Epithelial cell of proximal tubule (primary cell): ENCODE measurements around the gene CIAO2B. TPM values are rescaled to one million over a fixed set of nuclear protein-coding genes. Genes with fewer than 3 reads are reported as not detected.
"Not testable (repeated sequence)": the region's sequence is repeated elsewhere in the genome, so short reads cannot be mapped to it uniquely, and the experiment has no call there.

Source experiments
- DNase-seq: peaks from one replicate; pipeline ENCODE4 v3.0.0-alpha.2; 2011; ENCODE audit warnings: low read depth
- H3K4me3 ChIP-seq: 2 replicates; pipeline ENCODE4 v1.5.1; 2011; ENCODE audit warnings: low read depth, mild to moderate bottlenecking, low read length
- total RNA-seq: library from RNA; depleted of rRNA; stranded (reverse); fragments of >200 nt; gene quantifications from 2 replicates; pipeline ENCODE4 v1.2.3, GENCODE V29; 2015
- TF ChIP-seq, protein P1 (sequence below): conservative IDR thresholded peaks from 2 replicates; pipeline ENCODE4 v1.5.1; 2012; ENCODE audit warnings: low read depth, mild to moderate bottlenecking, low read length

Gene CIAO2B
- total RNA-seq, 1 donor from 2014 or later, result 123 TPM

DNA sequence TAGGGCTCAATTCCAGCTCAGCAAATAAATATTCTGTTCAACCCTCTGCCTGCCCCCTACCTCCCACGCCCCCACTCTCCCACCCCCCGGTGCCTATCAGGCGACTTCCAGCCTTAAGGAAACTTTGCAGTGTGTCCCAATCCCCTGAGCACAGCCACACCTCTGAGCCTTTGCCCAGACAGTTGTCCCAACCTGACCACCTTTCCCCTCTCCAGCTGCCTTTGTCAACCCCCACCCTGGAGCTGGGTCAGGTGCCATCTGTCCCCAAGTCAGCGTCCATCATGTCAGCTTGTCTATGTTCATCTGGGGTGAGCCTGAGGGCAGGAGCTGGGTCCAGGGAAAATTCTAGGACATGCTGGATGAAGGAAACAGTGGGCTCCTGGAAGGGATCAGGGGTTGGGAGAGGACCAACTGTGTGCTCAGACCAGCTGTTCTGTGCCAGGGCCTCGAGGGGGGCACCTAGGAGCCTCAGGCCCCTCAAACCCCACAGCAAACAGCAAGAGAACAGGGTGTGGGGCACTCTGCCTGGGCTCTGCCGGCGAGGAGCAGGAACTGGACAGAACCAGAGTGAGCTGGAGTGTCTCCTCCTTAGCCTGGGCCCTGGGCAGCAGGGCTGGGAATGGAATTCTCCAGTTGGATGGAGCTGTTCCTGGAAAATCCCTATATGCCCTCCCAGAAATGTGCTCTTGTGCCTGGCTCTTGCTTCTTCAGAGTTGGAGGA is 33.3 kb downstream of the CIAO2B start:
- TF ChIP-seq, protein P1, sequence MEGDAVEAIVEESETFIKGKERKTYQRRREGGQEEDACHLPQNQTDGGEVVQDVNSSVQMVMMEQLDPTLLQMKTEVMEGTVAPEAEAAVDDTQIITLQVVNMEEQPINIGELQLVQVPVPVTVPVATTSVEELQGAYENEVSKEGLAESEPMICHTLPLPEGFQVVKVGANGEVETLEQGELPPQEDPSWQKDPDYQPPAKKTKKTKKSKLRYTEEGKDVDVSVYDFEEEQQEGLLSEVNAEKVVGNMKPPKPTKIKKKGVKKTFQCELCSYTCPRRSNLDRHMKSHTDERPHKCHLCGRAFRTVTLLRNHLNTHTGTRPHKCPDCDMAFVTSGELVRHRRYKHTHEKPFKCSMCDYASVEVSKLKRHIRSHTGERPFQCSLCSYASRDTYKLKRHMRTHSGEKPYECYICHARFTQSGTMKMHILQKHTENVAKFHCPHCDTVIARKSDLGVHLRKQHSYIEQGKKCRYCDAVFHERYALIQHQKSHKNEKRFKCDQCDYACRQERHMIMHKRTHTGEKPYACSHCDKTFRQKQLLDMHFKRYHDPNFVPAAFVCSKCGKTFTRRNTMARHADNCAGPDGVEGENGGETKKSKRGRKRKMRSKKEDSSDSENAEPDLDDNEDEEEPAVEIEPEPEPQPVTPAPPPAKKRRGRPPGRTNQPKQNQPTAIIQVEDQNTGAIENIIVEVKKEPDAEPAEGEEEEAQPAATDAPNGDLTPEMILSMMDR, result no peak
- DNase-seq, result no peak
- H3K4me3 ChIP-seq, result no peak overlapping the region

DNA sequence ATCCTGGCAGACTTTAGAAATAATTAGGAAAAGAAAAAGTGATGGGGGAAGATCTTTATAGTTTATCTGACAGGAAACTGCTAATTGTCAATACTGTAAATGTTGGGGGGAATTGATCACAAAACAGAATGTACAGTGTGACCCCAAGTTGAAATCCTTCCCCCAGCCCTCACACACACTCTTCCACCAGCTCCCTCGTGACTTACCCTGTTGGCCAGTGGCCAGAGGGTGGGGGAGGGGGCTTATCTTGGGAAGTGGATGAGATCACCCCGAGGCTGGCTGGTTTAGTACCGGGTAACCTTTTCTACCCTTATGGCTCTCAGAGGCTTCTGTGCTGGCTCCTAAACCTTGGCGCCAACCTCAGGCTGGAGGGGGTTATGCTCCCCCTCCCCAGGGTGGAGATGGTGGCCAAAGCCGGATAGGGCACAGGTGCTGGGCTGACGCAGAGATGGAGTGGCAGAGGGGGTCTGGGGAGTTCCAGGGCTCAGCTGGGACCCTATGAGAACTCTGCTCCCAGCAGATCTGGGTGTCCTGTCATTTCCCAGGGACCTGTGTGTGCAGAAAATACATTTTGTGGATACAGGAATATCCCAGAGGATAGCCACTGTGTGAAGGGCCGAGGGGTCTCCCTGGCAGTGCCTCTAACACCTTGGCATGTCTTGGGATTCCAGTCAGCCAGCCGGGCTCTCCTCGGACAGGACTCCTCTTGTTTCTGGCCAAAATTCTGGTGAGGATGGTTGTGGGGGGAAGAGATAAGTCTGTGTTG is 34.1 kb downstream of the CIAO2B start:
- peak; percentile 56 for DNase-seq
- H3K4me3 ChIP-seq, result no peak overlapping the region
- TF ChIP-seq, protein P1, result no peak

DNA sequence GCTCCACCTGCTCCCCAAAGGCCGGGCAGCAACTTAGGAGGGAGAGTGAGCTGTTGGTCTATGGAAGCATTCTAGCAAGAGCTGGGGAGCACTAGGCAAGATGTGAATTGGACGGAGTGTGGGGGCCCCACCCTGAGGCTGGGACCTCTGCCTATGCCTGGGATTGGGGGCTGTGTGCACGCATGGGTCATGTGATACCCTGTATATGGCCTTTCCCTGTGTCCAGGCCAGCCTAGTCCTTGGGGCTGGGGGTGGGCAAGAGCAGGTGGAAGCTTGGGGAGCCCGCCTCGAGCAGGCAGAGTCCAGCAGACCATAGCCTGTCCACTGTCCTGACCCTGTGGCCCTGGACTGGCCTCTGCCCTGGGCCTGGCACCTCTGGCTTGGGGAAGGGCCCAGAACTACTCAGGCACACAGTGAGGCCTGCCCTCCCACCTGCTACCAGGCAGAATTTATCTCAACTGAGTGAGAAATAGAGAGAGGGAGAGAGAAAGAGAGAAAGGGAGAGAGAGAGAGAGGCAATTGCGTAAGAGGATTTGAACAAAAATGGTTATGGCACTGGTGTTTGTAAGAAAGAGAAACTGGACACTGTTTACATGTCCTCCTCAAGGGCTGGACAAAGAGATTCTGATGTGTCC is 34.8 kb downstream of the CIAO2B start:
- TF ChIP-seq, protein P1, result no peak
- no peak overlapping the region for H3K4me3 ChIP-seq
- peak; percentile 50 for DNase-seq

DNA sequence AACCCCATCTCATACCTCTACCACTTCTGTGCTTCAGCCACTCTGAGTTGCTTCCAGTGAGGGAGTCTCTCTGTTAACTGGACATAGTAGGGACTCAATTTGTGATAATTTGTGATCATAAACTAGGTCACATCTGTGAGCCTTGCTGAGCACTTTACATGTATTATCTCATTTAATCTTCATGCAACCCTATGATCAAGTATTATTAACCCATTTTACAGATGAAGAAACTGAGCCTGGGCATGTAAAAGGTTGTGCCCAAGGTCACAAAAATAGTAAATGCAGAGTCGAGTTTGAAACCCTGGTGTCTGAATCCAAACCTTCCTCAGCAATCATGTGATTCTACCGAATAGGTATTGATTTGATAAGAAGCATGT is 35.3 kb downstream of the CIAO2B start:
- TF ChIP-seq, protein P1, result no peak
- DNase-seq, result no peak
- no peak overlapping the region for H3K4me3 ChIP-seq

DNA sequence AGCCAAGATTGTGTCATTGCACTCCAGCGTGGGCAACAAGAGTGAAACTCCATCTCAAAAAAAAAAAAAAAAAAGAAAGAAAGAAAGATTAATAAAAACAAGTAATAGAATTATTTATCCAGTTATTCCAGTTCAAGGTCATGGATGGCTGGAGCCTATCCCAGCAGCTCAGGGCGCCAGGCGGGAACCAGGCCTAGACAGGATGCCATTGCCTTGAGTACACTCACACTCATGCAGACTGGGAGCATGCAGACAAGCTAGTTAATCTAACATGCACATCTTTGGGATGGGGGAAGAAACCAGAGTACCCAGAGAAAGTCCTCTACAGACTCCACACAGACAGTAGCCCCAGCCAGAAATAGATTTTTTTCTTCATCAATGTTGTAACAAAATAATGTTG is 36.0 kb downstream of the CIAO2B start:
- H3K4me3 ChIP-seq, result no peak overlapping the region
- TF ChIP-seq, protein P1, result no peak
- no peak for DNase-seq

DNA sequence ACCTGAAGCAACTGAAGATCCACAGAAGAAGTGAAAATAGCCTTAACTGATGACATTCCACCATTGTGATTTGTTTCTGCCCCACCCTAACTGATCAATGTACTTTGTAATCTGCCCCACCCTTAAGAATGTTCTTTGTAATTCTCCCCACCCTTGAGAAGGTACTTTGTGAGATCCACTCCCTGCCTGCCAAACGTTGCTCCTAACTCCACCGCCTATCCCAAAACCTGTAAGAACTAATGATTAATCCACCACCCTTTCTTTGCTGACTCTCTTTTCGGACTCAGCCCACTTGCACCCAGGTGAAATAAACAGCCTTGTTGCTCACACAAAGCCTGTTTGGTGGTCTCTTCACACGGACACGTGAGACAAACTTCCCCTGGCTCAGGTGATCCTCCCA is 37.5 kb downstream of the CIAO2B start:
- H3K4me3 ChIP-seq, DNase-seq: not testable (repeated sequence)

DNA sequence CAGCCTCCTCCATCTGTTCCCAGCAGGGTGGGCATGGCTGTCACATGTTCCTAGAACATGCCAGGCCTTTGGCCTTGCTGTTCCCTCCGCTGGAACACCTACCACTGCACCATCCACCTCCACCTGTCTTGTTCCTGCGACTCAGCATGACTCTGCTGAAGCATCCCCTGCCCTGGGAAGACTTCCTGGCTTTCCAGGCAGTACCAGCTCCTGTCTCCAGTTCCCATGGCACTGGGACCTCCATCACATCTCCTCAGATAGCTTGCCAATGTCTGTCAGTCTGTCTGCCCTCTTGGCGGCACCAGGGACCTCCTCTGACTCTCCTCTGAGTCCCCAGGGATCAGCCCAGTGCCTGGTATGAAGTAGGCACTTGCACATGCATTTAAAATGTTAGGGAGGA is 38.2 kb downstream of the CIAO2B start:
- H3K4me3 ChIP-seq, result no peak overlapping the region
- no peak for DNase-seq
- TF ChIP-seq, protein P1, result no peak
